H7 (cell line): Measurements from ENCODE around the gene TMEM234. TPM values are rescaled to one million over a fixed set of nuclear protein-coding genes. Genes with fewer than 3 reads are reported as not detected.

Source experiments
- DNase-seq: peaks from one replicate; pipeline ENCODE4 v3.0.0; 2012
- H3K27me3 ChIP-seq: 2 replicates; pipeline ENCODE4 v1.6.0; 2011; ENCODE audit warnings: mild to moderate bottlenecking, low read length; ENCODE audit not compliant: control insufficient read depth, insufficient read depth
- H3K36me3 ChIP-seq: replicated peaks from 2 replicates; pipeline ENCODE4 v1.5.1; 2011; ENCODE audit warnings: low read length; ENCODE audit not compliant: control insufficient read depth, insufficient read depth
- H3K4me3 ChIP-seq: 2 replicates; pipeline ENCODE4 v1.5.1; 2011; ENCODE audit warnings: low read depth, mild to moderate bottlenecking, control low read depth, low read length, moderate library complexity; ENCODE audit not compliant: insufficient read depth
- total RNA-seq: library from RNA; depleted of rRNA; stranded (reverse); fragments of >200 nt; shearing (Covaris generic); gene quantifications from 2 replicates; pipeline ENCODE4 v1.2.3, GENCODE V29; 2014

The TMEM234 gene
- total RNA-seq, 1 experiment from 2014 or later = 11.8 TPM

DNA sequence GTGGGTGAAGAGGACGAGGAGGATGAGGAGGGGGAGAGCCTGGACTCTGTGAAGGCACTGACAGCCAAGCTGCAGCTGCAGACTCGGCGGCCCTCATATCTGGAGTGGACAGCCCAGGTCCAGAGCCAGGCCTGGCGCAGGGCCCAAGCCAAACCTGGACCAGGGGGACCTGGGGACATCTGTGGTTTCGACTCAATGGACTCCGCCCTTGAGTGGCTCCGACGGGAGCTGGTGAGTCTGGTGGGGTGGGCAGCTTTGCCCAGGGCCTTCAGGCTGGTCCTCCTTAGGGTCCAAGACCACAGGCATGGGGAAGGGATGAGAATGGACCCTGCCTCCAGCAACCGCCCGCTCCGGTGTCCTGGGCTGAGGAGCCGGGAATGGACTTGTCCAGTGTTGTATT, 25.3 kb upstream of the TMEM234 start:
- DNase-seq = peak; percentile 24
- no peaks in the 10 kb centered on the region for H3K27me3 ChIP-seq
- H3K4me3 ChIP-seq = no peak overlapping the region
- H3K36me3 ChIP-seq = no peaks in the 10 kb centered on the region

DNA sequence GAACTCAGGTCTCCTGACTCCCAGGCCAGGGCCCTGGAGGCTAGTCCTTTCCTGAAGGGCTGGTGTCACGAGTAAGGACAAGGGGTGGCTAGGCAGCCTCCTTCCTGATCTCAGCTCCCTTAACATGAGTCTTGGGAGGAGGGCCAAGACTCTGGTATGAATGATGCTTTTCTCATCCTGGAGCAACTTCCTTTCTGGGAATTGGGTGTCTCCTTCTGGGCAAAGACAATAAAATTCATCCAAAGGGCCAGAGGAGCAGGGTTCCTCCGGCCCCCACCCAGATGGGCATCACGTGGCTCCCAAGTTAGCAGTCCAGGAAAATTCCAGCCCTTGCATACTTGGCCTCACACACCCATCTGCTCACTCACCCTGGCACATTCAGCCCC, 24.7 kb upstream of the TMEM234 start, which contains the start of gene FAM167B:
Gene FAM167B (plus strand): TSS at position 335 of the 386 bp plus-strand sequence. CDS start 200 bp downstream, outside the sequence.
- Histone ChIP-seq H3K27me3 (no peaks in the 10 kb centered on the region), H3K36me3 (no peaks in the 10 kb centered on the region), H3K4me3 (no peak within 1 kb of the TSS)
- peak; percentile 21 for DNase-seq

DNA sequence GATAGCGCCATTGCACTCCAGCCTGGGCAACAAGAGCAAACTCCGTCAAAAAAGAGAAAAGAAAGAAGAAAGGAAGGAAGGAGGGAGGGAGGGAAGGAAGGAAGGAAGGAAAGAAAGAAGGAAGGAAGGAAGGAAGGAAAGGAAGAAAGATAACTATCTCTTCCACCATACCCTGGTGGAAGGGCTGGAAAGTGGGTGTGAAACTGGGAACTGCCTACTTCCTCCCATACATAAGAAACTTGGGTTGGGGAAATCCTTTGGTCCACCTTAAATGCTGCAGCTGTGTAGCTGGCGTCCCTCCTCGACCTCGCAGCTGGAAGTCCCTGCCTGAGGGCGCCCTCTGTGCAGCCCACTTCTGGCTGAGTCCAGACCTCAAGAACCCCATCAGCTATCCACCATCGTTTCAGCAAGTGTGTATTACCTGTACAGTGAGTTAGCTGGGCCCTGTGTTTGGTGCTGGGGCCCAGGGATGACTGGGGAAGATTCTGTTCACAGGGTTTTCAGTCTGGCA, 20.2 kb upstream of the TMEM234 start:
- peak; percentile 52 for DNase-seq
- H3K4me3 ChIP-seq = no peak overlapping the region
- H3K36me3 ChIP-seq = no peaks in the 10 kb centered on the region
- H3K27me3 ChIP-seq = peaks cover 5% of the 10 kb centered on the region; the same call in 1 of the 2 replicates

DNA sequence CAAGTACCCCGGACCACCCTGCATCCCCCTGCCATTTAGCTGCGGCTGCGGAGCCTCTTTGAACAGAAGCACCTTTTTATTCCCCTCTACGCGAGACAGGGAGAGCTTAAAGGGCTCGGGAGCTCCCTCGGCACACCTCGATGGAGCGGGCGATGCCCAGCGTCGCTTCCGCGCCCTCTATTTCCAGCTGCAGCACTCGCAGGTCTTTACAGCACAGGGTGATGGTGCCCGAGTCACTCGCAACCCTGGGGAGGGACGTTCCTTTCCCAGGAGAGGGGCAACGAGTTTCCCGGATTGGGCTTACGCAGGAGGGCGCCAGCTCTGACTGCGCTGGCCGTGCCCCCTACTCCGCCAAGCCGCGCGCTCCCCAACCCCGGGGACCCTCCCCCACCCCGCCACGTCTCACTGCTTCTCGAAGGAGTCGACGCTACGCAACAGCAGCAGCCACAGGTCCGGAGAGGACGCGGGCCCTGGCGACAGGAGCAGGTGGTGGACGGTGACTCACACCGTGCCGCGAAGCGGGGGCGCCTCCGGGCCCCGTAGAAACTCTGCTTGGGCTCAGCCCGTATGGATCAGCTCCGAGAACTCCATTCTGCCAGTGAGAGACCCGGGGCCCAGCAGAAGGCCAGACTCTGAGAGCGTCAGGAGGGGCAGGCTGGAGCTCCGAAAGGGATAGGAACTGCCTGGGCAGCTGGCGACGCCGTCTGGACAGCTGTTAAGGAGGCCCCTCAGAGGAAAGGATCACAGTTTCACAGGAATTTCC, 19.0 kb upstream of the TMEM234 start:
- peaks cover under 1% of the 10 kb centered on the region; the same call in 1 of the 2 replicates for H3K36me3 ChIP-seq

DNA sequence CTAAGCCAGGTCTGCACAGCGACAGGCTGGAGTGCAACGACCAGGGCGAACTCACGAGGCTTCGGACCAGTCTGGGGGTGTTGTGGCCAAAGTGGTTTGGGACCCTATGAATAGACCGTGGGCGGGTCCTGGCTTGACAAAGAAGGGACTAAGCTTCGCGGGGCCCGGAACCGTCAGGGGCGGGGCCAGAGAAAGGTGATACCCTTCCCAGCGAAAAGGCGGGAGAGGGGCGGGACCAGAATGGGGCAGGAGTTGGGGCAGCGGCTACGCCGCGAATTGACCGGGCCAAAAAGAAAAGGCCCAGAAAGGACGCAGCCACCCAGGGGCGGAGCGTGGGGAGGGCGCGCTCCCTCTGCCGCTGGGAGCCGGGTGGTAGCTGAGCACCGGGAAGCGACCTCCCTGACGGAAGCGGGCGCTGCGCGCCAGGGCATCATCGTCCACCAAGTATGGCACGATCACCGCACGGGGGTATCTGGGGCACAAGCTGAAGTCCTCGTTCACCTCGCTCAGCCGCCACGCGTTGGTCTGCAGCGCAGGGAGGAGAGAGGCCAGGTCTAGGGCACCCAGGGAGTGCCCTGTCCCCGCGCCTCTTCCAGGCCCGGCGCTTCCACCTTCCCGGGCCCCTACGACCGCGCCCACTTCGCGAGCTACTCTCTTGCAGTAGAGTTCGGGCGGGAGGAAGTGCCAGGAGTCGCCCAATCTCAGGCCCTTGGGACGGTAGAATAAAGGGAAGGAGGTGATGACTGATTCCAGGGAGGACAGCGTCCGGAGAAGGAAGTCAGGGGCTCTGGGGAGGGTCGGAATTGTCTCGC, 18.2 kb upstream of the TMEM234 start:
- peak; percentile 97 for DNase-seq
- Histone ChIP-seq H3K36me3 (peaks cover 1% of the 10 kb centered on the region; the same call in 1 of the 2 replicates), H3K4me3 (peak overlapping the region; percentile 70)

More for the DNA sequence above, 19.0 kb upstream of the TMEM234 start:
- Histone ChIP-seq H3K27me3 (peaks cover 5% of the 10 kb centered on the region; the same call in 1 of the 2 replicates), H3K4me3 (peak overlapping the region; percentile 70)
- peak; percentile 88 for DNase-seq

DNA sequence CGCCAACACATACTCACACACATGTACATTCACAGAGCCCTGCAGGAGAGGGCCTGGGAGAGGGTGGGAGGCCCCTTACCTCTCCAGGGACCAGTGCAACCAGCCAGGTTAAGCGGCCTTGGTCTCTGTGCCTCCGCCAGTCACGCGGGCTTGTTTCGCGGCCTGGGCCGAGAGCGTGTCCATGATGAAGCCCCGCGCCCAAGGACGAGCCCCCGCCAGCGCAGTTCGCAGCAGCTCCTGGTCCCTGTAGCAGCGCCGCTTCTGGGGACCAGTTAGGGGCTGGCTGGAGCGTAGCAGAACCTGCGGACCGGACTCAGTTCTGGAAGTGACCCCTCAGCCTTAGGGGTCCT, 17.6 kb upstream of the TMEM234 start:
- Histone ChIP-seq H3K27me3 (peaks cover 5% of the 10 kb centered on the region; the same call in 1 of the 2 replicates), H3K36me3 (peaks cover 1% of the 10 kb centered on the region), H3K4me3 (peak overlapping the region; percentile 70)
- no peak for DNase-seq

More for the DNA sequence above, 18.2 kb upstream of the TMEM234 start:
- peaks cover 5% of the 10 kb centered on the region; the same call in 1 of the 2 replicates for H3K27me3 ChIP-seq

DNA sequence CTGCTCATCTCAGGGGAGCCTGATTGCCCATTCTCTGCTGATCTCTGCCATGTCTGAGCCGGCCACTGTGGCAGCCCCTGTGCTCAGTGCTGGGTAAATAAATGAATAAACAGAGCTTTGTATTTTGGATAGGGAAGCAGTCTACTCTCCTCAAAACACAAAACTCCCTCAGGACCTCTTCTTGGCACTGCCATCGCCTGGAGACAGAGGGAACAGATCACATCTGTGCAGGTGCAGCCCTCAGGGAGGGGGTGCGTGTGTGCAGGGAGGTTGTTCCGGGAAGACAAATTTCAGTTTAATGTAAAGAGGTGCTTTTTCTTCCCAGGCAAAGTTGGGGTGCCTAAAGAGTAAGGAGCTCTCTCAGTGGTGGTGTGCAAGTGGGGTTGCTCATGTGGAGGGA, 17.2 kb upstream of the TMEM234 start:
- peaks cover 5% of the 10 kb centered on the region; the same call in 1 of the 2 replicates for H3K27me3 ChIP-seq

DNA sequence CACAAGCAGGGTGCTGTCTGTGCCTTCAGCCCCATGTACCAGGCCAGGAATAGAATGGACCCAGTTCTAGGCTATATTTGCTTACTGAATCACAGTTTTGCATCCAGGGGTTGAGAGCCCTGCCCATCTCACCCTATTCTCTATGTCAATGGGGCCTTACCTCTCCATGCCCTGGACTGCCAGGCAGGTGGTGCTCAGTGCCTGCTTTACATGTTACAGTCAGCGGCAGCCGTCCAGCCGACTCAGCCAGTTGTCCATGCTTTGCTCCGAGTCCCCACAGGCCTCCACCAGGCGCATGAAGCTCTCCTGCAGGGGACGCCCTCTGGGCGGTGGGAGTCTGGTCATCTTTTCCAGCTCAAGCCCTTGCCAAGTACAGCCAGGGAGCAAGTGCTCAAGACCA, 12.6 kb upstream of the TMEM234 start:
- DNase-seq = peak; percentile 49
- Histone ChIP-seq H3K27me3 (no peaks in the 10 kb centered on the region), H3K4me3 (no peak overlapping the region), H3K36me3 (peaks cover 11% of the 10 kb centered on the region)

More for the DNA sequence above, 17.2 kb upstream of the TMEM234 start:
- peaks cover 3% of the 10 kb centered on the region for H3K36me3 ChIP-seq
- peak overlapping the region; percentile 70 for H3K4me3 ChIP-seq
- DNase-seq = peak; percentile 66

DNA sequence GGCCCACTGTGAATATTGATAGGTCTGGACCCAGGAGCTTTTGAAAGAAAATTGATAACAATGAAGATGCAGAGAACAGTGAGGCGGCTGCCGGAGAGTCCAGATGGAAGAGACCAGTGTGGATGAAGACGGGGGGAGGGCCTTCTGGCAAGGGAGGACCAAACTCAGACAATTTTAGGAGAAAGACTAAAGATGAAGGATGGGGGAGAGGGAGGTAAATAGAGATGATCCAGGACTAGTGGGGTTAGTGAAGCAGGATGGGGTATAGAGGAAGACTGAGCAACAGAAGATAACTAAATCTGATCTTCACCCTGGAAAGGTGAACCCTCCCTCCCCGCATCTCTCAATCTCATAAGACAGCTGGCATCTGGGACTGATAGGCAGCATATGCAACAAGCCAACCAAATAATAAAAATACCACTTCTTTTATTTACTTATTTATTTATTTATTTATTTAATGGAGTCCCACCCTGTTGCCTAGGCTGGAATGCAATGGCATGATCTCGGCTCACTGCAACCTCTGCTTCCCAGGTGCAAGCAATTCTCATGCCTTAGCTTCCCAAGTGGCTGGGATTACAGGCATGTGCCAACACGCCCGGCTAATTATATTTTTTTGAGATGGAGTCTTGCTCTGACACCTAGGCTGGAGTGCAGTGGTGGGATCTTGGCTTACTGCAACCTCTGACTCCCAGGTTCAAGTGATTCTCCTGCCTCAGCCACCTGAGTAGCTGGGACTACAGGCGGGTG, 10.6 kb upstream of the TMEM234 start:
- Histone ChIP-seq H3K36me3 (peaks cover 23% of the 10 kb centered on the region), H3K4me3 (no peak overlapping the region), H3K27me3 (no peaks in the 10 kb centered on the region)
- no peak for DNase-seq

DNA sequence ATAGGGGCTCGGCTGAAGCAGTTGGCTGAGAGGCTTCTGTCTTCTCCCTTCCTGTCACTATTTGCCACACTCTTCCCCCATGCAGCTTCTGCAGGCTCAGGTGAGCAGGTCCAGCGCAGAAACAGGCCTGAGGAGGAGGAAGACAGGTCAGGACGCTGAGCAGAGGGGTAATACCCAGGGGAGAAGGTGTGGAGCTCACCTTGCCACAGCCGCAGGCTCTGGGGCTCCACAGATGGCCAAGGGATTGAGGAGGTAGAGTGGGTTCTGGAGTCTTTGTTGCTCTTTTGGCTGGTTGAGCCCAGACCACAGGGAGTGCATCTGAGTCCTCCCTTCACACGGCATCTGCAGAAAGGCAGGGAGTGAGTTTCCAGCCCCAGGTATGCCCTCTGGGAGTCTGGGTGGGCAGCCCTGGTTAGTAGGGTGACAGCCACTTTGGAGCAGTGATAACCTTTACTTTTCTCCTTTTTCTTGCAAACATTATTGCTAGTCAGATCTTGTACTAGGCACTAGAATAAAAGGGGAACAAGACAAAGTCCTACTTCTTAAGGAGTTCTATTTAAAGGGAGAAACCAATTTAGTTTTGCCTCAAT, 9.8 kb upstream of the TMEM234 start:
- DNase-seq = no peak
- Histone ChIP-seq H3K36me3 (peaks cover 27% of the 10 kb centered on the region), H3K4me3 (no peak overlapping the region), H3K27me3 (no peaks in the 10 kb centered on the region)

DNA sequence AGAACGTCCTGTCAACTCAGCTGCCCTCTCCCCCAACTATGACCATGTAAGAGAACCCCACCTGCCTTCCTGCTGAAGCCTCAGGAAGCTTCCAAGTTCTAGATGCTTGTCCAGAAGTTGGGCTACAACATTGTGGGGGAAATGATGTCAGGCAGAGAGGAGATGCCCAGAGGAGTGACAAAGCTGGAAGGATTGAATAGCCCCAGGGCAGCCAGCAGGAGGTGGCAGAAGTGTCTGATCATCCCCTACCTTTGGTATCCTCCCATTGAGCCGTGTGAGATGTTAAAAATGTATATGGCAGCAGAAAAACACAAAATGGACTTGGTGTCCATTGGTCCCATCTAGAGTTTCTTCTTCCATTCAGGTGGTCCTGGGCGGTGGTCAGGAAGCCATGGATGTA, 6.6 kb upstream of the TMEM234 start:
- DNase-seq = no peak
- H3K36me3 ChIP-seq = peaks cover 40% of the 10 kb centered on the region
- no peaks in the 10 kb centered on the region for H3K27me3 ChIP-seq
- no peak overlapping the region for H3K4me3 ChIP-seq

DNA sequence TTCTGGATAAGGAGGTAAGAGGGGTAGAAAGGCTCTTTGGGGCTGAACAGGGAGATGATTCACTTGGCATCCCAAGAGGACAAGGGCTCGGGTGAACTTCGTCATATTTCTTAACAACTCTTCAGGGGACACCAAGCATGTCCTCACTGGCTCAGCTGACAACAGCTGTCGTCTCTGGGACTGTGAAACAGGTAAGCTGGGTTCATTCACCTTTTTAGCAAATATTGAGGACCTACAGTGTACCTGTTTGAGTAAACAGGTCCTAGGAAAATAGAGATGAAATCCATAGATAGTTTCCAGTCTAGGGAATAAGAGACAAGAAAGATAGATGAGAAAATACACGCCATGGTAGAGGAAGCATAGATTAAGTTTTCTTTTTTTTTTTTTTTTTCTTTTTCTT, 2.1 kb upstream of the TMEM234 start:
- no peak for DNase-seq
- H3K4me3 ChIP-seq = no peak overlapping the region
- H3K27me3 ChIP-seq = no peaks in the 10 kb centered on the region
- H3K36me3 ChIP-seq = peaks cover 36% of the 10 kb centered on the region

DNA sequence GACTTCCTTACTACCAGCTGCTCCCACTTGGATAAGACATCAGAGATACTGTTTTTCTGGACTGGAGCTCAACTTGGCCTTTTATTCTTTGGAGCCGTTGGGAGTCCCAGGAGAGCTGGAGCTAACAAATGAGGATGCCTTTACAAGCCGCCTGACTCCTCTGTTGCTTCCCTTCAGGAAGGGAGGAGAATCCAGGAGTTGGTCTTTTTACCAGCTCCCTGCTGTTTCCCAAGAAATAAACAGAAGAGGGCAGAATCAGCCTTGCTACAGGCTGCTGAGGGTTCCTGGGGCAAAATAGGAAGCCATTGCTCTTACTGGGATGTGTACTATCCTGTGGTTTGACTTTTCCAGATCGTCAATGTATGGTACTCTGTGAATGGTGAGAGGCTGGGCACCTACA, 1.5 kb upstream of the TMEM234 start:
- no peak for DNase-seq
- Histone ChIP-seq H3K4me3 (no peak overlapping the region), H3K27me3 (no peaks in the 10 kb centered on the region), H3K36me3 (peaks cover 32% of the 10 kb centered on the region)

DNA sequence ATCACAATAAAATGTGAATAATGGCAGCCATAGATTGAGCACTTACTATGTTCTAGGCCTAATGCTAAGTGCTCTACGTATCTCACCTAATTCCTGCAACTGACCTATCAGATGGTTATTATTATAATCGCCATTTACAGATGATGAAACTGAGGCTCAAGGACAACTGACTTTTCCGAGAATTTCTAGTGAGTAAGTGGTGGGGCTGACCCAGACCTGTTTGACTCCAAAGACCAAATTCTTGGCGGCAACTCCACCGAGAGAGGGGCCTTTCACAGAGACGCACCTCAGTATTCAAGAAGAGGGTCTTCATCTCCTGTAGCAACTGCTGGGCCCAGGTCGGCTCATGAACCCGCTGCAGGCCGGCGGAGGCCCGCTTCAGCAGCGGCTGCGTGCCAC, 573 bp downstream of the TMEM234 start:
- peaks cover 23% of the 10 kb centered on the region for H3K36me3 ChIP-seq
- H3K27me3 ChIP-seq = no peaks in the 10 kb centered on the region
- peak overlapping the region; percentile 98 for H3K4me3 ChIP-seq
- DNase-seq = no peak
